Retinal pigment epithelial cell (primary cell): Measurements from ENCODE around the gene DBNL.
A peak's percentile ranks its signal among the peaks of the same experiment; 100 is the strongest.

Source experiments
- DNase-seq: peaks from one replicate; pipeline ENCODE4 v3.0.0-alpha.2; 2010; ENCODE audit warnings: low read depth
- H3K4me3 ChIP-seq: 2 replicates; pipeline ENCODE4 v1.5.1; 2011; ENCODE audit warnings: mild to moderate bottlenecking, low read length, control low read depth, moderate library complexity
- TF ChIP-seq, protein P1 (sequence below): conservative IDR thresholded peaks from 2 replicates; pipeline ENCODE4 v1.5.1; 2011; ENCODE audit warnings: low read depth, low read length, control low read depth, inconsistent platforms

The DBNL gene

DNA sequence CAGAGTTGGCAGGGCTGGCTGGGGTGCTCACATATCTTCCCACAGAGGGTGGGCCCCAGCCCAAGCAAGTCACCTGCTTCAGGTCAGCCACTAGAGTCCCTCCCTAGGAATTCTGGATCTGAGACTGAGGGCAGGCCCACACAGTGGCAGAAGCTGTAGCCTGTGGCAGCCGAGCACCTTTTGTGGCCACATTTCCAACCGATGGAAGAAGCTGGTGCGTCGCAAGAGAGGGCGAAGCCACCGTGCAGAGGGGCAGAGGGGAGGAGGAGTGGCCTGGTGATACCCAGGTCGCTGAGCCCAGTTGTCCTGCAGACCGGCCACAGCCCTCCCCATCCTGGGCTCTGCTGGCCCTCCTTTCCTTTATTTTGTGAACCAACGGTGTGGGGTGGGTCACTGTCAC lies 32.6 kb downstream of the DBNL start:
- H3K4me3 ChIP-seq = no peak overlapping the region
- TF ChIP-seq, protein P1, sequence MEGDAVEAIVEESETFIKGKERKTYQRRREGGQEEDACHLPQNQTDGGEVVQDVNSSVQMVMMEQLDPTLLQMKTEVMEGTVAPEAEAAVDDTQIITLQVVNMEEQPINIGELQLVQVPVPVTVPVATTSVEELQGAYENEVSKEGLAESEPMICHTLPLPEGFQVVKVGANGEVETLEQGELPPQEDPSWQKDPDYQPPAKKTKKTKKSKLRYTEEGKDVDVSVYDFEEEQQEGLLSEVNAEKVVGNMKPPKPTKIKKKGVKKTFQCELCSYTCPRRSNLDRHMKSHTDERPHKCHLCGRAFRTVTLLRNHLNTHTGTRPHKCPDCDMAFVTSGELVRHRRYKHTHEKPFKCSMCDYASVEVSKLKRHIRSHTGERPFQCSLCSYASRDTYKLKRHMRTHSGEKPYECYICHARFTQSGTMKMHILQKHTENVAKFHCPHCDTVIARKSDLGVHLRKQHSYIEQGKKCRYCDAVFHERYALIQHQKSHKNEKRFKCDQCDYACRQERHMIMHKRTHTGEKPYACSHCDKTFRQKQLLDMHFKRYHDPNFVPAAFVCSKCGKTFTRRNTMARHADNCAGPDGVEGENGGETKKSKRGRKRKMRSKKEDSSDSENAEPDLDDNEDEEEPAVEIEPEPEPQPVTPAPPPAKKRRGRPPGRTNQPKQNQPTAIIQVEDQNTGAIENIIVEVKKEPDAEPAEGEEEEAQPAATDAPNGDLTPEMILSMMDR = no peak
- DNase-seq = no peak

DNA sequence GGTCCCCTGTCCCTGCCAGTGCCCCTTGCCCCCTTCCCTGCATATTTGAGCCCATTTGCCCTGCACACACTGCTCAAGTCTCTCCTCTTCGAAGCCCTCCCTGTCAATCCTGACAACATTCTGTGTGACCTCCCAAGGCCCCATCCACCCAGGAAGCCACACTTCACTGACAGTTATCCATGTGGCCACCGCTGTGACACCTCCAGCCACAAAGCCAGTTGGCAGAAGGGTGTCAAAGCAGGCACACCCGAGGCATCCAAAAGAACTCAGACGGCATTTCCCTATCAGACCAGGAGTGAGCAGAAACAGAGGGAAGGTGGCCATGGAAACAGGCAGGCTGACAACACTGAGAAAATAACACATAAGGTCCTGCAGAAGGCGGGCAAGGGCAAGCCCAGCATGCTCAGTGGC lies 33.2 kb downstream of the DBNL start:
- H3K4me3 ChIP-seq = no peak overlapping the region
- TF ChIP-seq, protein P1 = no peak
- DNase-seq = no peak

DNA sequence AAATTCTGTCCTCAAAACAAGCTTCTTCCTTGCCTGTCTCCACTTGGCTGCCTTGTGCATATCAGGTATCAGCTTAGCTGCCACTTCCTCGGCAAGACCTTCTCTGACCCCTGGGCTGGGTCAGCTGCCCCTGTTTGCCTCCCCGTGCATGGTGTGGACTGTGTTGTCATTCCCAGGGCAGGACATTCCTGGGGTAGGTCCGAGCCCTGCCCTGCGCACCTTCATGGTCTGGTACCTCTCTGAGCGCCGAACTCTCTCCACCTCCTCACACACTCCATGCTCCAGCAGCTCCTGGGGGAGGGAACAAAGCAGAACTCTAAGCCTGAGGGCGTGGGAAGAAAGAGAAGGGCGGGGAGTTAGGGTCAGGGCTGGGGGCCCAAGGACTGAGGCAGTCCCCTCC lies 34.0 kb downstream of the DBNL start:
- TF ChIP-seq, protein P1 = no peak
- no peak for DNase-seq
- H3K4me3 ChIP-seq = no peak overlapping the region

DNA sequence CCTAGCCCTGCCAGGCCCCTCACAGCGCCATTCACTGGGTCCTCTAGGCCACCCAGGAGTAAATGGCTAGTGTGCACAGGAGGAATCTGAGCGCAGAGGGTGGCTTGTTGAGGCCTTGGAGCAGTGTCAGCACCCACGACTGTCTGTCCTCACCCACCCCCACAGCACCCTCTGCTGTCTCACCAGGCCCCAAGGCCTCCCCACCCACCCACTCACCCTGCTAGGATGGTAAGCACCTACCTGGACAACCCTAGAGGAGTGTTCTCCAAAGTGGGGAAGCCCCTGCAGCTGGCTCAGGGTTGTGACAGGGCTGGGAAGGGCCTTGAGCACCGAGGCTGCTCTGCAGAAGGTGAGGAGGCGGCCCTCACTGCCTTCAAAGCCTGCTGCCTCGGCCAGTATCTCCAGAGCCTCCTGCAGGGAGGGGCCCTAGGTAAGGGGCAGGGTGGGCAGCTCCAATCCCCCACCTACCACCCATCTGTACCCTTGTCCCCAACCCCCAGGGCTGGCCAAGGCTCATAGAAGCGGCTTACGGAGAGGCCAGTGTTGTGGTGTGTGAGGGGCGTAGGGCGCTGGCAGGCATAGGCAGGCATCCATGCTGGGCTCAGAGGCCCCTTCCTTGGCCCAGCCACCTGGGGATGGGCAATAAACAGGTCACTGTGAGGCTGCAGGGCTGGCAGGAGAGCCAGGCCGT lies 35.0 kb downstream of the DBNL start:
- H3K4me3 ChIP-seq = no peak overlapping the region
- no peak for DNase-seq
- TF ChIP-seq, protein P1 = no peak

DNA sequence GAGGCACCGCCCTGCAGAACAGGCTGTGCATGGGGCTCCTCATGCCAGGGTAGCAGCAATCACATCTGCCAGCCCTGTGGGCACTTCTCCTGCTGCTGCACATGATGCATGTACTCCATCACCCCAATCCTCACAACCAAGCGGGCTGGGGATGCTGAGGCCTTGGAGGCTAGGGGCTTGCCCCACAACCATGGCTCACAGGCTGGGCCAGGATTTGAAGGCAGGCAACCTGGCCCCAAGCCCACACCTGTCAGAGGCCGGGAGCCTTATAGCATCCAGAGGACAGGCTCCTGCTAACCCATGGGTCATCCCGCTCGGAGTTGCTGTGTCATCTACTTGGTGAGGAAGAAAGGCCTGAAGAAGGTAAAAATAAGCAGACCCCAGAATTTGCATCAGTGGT lies 35.6 kb downstream of the DBNL start:
- TF ChIP-seq, protein P1 = no peak
- no peak for DNase-seq
- no peak overlapping the region for H3K4me3 ChIP-seq

DNA sequence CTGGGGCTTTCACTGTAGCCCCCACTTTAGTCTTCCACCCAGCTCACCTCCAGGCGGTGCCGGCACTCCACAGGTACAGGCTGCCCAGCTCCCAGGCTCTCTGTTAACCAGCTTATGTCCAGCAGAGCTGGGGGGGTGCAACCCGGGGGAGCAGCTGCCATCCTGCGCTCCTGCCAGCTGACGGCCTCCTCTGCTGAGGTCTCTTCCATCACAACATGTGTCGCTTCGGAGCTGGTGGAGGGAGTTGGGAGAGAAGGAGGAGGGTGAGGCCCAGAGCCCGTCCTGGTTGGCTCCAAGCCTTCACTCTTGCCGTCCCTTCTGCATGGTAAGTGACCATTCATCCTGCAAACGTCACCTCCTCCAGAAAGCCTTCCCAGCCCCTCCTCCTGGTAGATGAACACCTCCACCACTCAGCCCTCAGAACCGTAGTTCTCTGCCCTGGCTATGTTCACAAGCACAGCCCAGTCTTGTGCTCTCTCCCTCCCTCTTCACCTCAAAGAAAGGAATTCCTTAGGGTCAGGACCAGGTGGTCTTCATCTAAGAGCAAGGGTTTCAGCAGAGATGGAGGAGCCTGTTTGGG lies 36.3 kb downstream of the DBNL start:
- DNase-seq = no peak
- no peak overlapping the region for H3K4me3 ChIP-seq
- TF ChIP-seq, protein P1 = no peak

DNA sequence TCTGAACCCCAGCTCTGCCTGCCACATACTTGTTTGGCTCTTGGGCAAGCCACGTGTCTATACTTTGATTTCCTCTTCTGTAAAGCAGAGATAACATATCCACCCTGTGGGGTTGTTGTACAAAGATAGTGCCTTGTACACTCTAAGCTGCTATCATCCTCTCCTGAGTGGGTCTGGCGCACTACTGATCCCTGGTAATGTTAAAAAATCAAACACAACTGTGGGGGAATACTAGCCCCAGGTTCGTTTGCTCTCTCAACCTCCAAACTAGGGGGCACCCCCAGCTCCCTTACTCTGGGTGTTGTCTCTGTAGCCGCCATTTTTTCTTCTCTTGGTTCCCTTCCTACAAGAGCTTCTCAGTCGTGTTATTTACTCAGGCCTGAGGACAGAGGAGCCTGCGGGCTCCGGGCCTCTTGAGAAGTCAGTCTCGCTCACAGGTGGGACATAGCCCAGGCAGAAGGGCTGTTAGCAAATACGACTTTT lies 36.8 kb downstream of the DBNL start:
- TF ChIP-seq, protein P1 = no peak
- DNase-seq = no peak
- H3K4me3 ChIP-seq = peak overlapping the region; percentile 65
